ENCODE results near the gene GGA1.

DNA sequence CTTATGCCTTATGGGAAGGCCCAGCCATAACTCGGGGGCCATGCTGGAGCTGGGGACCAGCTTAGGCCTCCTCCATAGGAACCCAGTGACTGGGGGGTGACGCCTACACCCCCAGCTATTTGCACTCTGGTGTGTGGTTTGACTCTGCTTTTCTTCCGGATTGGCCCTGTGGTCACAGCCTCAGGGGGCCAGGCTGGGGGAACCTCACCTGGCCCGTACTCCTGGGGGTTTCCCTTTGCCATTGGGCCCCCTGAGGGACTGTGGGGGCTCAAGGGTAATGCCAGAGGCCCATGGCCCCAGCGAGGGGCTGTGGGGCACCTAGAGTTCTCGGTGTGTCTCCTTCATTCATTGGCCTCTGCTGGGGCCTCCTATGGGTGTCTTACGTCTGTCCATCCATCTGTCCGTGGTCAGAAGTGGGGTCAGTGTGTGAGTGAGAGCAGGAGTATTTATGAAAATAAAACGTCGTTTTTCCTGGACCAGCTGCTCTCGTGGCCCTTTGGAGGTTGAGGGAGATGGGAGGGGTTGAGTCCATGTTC, 24.5 kb downstream of the GGA1 start:
- no peak for TF ChIP-seq TEAD4 (IDR thresholded peaks at IDR 0.05; ENCODE audit: borderline replicate concordance, insufficient read depth)
- TF ChIP-seq, protein P1, sequence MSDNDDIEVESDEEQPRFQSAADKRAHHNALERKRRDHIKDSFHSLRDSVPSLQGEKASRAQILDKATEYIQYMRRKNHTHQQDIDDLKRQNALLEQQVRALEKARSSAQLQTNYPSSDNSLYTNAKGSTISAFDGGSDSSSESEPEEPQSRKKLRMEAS (IDR thresholded peaks at IDR 0.05; ENCODE audit: low read depth): no peak
- TF ChIP-seq RAD21 (IDR thresholded peaks at IDR 0.05; ENCODE audit: low read length): no peak
- TF ChIP-seq, protein P2, sequence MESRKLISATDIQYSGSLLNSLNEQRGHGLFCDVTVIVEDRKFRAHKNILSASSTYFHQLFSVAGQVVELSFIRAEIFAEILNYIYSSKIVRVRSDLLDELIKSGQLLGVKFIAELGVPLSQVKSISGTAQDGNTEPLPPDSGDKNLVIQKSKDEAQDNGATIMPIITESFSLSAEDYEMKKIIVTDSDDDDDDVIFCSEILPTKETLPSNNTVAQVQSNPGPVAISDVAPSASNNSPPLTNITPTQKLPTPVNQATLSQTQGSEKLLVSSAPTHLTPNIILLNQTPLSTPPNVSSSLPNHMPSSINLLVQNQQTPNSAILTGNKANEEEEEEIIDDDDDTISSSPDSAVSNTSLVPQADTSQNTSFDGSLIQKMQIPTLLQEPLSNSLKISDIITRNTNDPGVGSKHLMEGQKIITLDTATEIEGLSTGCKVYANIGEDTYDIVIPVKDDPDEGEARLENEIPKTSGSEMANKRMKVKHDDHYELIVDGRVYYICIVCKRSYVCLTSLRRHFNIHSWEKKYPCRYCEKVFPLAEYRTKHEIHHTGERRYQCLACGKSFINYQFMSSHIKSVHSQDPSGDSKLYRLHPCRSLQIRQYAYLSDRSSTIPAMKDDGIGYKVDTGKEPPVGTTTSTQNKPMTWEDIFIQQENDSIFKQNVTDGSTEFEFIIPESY (IDR thresholded peaks at IDR 0.05; ENCODE audit: borderline replicate concordance, low read depth): no peak
- no peak for TF ChIP-seq MXI1 (IDR thresholded peaks at IDR 0.05; ENCODE audit: low read depth, low read length)
- no peak for TF ChIP-seq YY1 (IDR thresholded peaks at IDR 0.05; ENCODE audit: low read depth)
- TF ChIP-seq, protein P3, sequence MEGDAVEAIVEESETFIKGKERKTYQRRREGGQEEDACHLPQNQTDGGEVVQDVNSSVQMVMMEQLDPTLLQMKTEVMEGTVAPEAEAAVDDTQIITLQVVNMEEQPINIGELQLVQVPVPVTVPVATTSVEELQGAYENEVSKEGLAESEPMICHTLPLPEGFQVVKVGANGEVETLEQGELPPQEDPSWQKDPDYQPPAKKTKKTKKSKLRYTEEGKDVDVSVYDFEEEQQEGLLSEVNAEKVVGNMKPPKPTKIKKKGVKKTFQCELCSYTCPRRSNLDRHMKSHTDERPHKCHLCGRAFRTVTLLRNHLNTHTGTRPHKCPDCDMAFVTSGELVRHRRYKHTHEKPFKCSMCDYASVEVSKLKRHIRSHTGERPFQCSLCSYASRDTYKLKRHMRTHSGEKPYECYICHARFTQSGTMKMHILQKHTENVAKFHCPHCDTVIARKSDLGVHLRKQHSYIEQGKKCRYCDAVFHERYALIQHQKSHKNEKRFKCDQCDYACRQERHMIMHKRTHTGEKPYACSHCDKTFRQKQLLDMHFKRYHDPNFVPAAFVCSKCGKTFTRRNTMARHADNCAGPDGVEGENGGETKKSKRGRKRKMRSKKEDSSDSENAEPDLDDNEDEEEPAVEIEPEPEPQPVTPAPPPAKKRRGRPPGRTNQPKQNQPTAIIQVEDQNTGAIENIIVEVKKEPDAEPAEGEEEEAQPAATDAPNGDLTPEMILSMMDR (IDR thresholded peaks at IDR 0.05): no peak
- no peak for TF ChIP-seq EZH2phosphoT487 (IDR thresholded peaks at IDR 0.05; ENCODE audit: borderline replicate concordance, low read depth)
